ENCODE results near the gene FNIP2.

DNA sequence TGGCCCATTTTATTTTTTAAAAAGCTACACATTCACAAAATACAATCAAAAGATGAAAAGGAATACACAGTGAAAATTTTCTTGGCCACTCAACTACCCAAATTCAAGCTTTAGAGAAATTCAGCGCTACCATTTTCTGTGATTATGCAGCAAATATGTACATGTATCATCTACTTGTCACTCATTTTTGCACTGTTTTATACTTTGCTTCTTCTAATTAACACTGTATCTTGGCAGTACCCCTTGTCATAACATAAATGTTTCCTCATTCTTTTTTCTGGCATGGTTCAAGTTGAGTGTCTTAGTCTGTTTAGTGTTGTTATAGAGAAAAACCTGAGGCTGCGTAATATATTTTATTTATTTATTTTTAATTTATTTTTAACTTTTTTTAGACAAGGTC, 30.0 kb upstream of the FNIP2 start:
- no peak for TF ChIP-seq SUZ12 (IDR thresholded peaks at IDR 0.05; ENCODE audit: extremely low read depth, insufficient read depth, insufficient read length)
- no peak for TF ChIP-seq YY1 (IDR thresholded peaks at IDR 0.05; ENCODE audit: insufficient read depth, insufficient read length)
